ENCODE measurements around the gene RAB20. TPM values are rescaled to one million over a fixed set of nuclear protein-coding genes. Genes with fewer than 3 reads are reported as not detected.

RAB20 gene
- total and polyA plus RNA-seq, 9 donors: 14.5 to 32.6 (median 22.0) TPM

DNA sequence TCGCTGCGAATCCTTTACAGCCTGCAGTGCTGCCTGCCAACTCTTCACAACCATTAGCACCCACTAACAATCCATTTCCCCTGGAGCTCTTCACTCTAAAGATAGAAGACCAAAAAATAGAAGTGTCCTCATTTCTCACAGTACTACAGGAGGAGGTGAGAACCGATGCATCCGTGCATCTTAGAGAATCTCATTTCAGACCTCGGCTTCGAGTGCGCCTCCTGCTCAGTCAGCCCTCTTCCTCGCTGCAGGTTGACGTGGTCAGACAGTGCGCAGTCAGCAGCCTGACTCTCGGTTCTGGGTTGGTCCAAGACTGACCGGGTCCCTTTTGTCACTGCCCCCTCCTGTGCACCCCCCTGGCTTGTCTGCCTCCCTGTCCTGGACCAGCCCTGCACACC lies 85.3 kb downstream of the RAB20 start:
- 88 to 94% (median 91%) methylated on average over 12 of the region's 12 CpGs for WGBS, 3 donors
- no peak for DNase-seq
- TF ChIP-seq EP300 (IDR thresholded peaks at IDR 0.05) (no peak), CTCF (IDR thresholded peaks at IDR 0.05) (no peak), POLR2A (IDR thresholded peaks at IDR 0.05) (no peak)
- Histone ChIP-seq H3K27ac (no peak overlapping the region), H3K4me3 (no peak overlapping the region), H3K9me3 (no peaks in the 10 kb centered on the region), H3K36me3 (no peaks in the 10 kb centered on the region), H3K27me3 (no peaks in the 10 kb centered on the region), H3K4me1 (ENCODE audit: insufficient read depth) (no peaks in the 10 kb centered on the region)
- intact Hi-C loops (cut with DNase I): no loop called here

DNA sequence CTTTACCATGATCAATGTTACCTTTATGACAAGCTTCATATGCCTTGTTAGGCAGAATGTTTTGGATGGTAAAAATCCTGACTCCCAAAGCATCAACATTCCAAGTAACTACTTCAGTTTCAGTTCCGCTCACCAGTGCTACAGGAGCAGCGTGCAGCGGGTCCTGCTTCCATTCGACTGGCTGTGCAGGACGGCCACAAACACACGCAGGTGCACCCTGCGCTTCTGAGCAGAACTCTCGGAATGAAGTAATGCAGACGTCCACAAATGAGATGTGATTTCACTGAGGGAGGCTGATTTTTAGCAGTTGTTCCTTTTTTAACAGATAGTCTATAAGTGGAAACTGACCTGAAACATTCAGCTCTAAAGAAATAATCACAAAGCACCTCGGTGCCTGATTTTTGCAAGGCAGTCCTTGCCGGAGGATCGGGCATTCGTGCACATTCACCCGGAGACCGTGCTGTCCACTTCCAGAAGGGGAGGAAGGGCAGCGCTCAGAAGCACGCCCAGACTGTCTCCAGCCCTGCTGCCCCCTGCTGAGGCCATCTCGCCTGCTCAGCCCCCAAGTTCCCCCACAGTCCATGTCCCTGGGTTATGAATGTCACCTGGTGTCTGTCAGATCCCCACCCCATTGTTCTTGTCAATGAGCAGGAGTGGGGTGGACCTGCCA lies 85.8 kb downstream of the RAB20 start:
- intact Hi-C loops (cut with DNase I): no loop called here
- H3K4me3 ChIP-seq: no peak overlapping the region
- no peak overlapping the region for H3K27ac ChIP-seq
- H3K36me3 ChIP-seq: no peaks in the 10 kb centered on the region
- H3K27me3 ChIP-seq: no peaks in the 10 kb centered on the region
- TF ChIP-seq EP300 (IDR thresholded peaks at IDR 0.05): no peak
- no peaks in the 10 kb centered on the region for H3K4me1 ChIP-seq (ENCODE audit: insufficient read depth)
- 91 to 92% (median 92%) methylated on average over 18 of the region's 18 CpGs for WGBS, 3 donors
- H3K9me3 ChIP-seq: no peaks in the 10 kb centered on the region
- DNase-seq: no peak

DNA sequence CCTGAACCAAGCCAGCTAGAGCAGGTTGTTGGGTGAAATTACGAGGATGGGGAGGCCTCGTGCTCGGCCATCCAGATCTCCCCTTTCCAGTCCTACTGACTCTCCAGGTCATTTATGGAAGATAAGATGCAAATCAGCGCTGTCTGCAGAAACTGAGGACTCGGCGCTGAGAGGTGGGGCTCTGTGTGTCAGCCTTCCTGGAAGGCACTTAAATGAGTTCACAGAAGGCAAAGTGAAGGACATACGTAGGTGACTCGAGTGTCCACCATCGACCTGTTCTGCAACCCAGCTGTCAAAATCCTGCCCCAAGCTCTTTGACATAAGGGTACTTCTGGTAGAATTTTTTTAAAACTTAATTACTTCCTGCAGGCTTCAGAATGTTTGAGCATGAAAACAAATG lies 86.4 kb downstream of the RAB20 start:
- H3K27ac ChIP-seq: no peak overlapping the region
- no peaks in the 10 kb centered on the region for H3K36me3 ChIP-seq
- intact Hi-C loops (cut with DNase I): no loop called here
- no peak for DNase-seq
- no peaks in the 10 kb centered on the region for H3K27me3 ChIP-seq
- H3K9me3 ChIP-seq: no peaks in the 10 kb centered on the region
- TF ChIP-seq EP300 (IDR thresholded peaks at IDR 0.05): no peak
- no peak for TF ChIP-seq POLR2A (IDR thresholded peaks at IDR 0.05)
- no peak for TF ChIP-seq CTCF (IDR thresholded peaks at IDR 0.05)
- 87 to 89% (median 87%) methylated on average over 9 of the region's 9 CpGs for WGBS, 3 donors
- no peak overlapping the region for H3K4me3 ChIP-seq
- H3K4me1 ChIP-seq (ENCODE audit: insufficient read depth): no peaks in the 10 kb centered on the region

- 88 to 94% (median 89%) methylated on average over 21 of the region's 21 CpGs for WGBS, 3 donors
- Histone ChIP-seq H3K4me1 (ENCODE audit: insufficient read depth) (no peaks in the 10 kb centered on the region), H3K27me3 (no peaks in the 10 kb centered on the region), H3K36me3 (no peaks in the 10 kb centered on the region), H3K27ac (no peak overlapping the region), H3K4me3 (no peak overlapping the region), H3K9me3 (no peaks in the 10 kb centered on the region)
- no peak for DNase-seq
- intact Hi-C loops (cut with DNase I): no loop called here
- TF ChIP-seq CTCF (IDR thresholded peaks at IDR 0.05): no peak
- no peak for TF ChIP-seq EP300 (IDR thresholded peaks at IDR 0.05)
- TF ChIP-seq POLR2A (IDR thresholded peaks at IDR 0.05): no peak
Measured at GRCh38 chr13:110474713-110475112, 86.8 kb downstream of the RAB20 start.

Other genes with a start within 250 kb of the RAB20 start
- gene NAXD, start 53.8 kb upstream of the RAB20 start, total RNA-seq: 10 to 100 TPM; 38.1 to 67.1 (median 56.9) TPM
- gene NAXD, start 53.8 kb upstream of the RAB20 start, polyA plus RNA-seq: 10 to 100 TPM; 28.4 to 48.5 TPM
- 10 to 100 TPM; 34.1 to 56.7 (median 44.3) TPM for gene CARS2, start 144.4 kb upstream of the RAB20 start, total RNA-seq
- gene CARS2, start 144.4 kb upstream of the RAB20 start, polyA plus RNA-seq: 10 to 100 TPM; 41.3 to 65.2 TPM
- gene ING1, start 152.0 kb upstream of the RAB20 start, total RNA-seq: 10 to 100 TPM; 15.2 to 34.5 (median 19.1) TPM
- gene ING1, start 152.0 kb upstream of the RAB20 start, polyA plus RNA-seq: 10 to 100 TPM; 11.2 to 30.3 TPM